HepG2 (cell line): Measurements from ENCODE around the gene HOXD3. TPM values are rescaled to one million over a fixed set of nuclear protein-coding genes. Genes with fewer than 3 reads are reported as not detected.

ENCODE experiments used
- BRCA1 ChIP-seq: sonication (generic); formaldehyde crosslinking; IDR thresholded peaks from 2 replicates; pipeline ENCODE4 v1.4.0; 2020; ENCODE audit warnings: missing genetic modification reagents
- CBX1 ChIP-seq: IDR thresholded peaks from one replicate; pipeline ENCODE4 v1.6.1; 2016; ENCODE audit warnings: antibody characterized with exemption, low read depth
- DMAP1 ChIP-seq: IDR thresholded peaks from 2 replicates; pipeline ENCODE4 v1.6.1; 2016
- EP300 ChIP-seq, 3 experiments: sonication (generic) in 1 of 3; formaldehyde crosslinking in 1 of 3; IDR thresholded peaks; 2 replicates each; pipeline versions ENCODE4 v1.5.1 to v1.6.1; 2011 to 2020; ENCODE audit warnings: low read depth in 2 of 3, low read length in 2 of 3, borderline replicate concordance in 1 of 3, improper control_type of control experiment in 1 of 3, mild to moderate bottlenecking in 1 of 3, missing genetic modification reagents in 1 of 3, moderate library complexity in 1 of 3
- FOXA1 ChIP-seq, 2 experiments: fragments of 450-650 bp in 1 of 2; sonication (generic) in 1 of 2; formaldehyde crosslinking in 1 of 2; IDR thresholded peaks; 2 replicates each; pipeline versions ENCODE4 v1.4.0 to v1.6.1; 2016 to 2020; ENCODE audit warnings: missing genetic modification reagents in 1 of 2
- FOXM1 ChIP-seq: sonication (generic); formaldehyde crosslinking; IDR thresholded peaks from 2 replicates; pipeline ENCODE4 v1.5.0; 2020; ENCODE audit warnings: missing genetic modification reagents
- HDAC6 ChIP-seq: fragments of 200-600 bp; sonication (generic); IDR thresholded peaks from 2 replicates; pipeline ENCODE4 v1.7.0; 2017; ENCODE audit warnings: mild to moderate bottlenecking, antibody characterized with exemption, low read length, low read depth
- HIC2 ChIP-seq: sonication (generic); formaldehyde crosslinking; IDR thresholded peaks from 2 replicates; pipeline ENCODE4 v1.9.0; 2022; ENCODE audit warnings: low read depth, missing genetic modification reagents
- MIER3 ChIP-seq: IDR thresholded peaks from 2 replicates; pipeline ENCODE4 v1.6.1; 2016; ENCODE audit warnings: missing compliant biosample characterization, borderline replicate concordance
- NFE2L2 ChIP-seq: fragments of 150-350 bp; IDR thresholded peaks from 2 replicates; pipeline ENCODE4 v1.6.1; 2014; ENCODE audit warnings: low read length
- U2AF1 ChIP-seq: fragments of 200-400 bp; formaldehyde crosslinking; optimal IDR thresholded peaks from 2 replicates; pipeline ENCODE3; 2017; ENCODE audit warnings: mild to moderate bottlenecking, low read depth, low read length
- USF2 ChIP-seq, 2 experiments: sonication (generic) in 1 of 2; formaldehyde crosslinking in 1 of 2; IDR thresholded peaks; 2 replicates each; pipeline versions ENCODE4 v1.5.1 to v1.6.1; 2011 to 2020; ENCODE audit warnings: borderline replicate concordance in 1 of 2, low read depth in 1 of 2, low read length in 1 of 2, mild to moderate bottlenecking in 1 of 2, missing genetic modification reagents in 1 of 2, moderate library complexity in 1 of 2
- YEATS4 ChIP-seq: sonication (generic); formaldehyde crosslinking; IDR thresholded peaks from 2 replicates; pipeline ENCODE4 v1.4.0; 2020; ENCODE audit warnings: missing genetic modification reagents, borderline replicate concordance
- ZNF142 ChIP-seq: sonication (generic); formaldehyde crosslinking; IDR thresholded peaks from 2 replicates; pipeline ENCODE4 v1.4.0; 2020; ENCODE audit warnings: missing genetic modification reagents
- ZNF343 ChIP-seq: sonication (generic); formaldehyde crosslinking; IDR thresholded peaks from 2 replicates; pipeline ENCODE4 v1.4.0; 2020; ENCODE audit warnings: mild to moderate bottlenecking, missing genetic modification reagents
- ZNF441 ChIP-seq: sonication (generic); formaldehyde crosslinking; IDR thresholded peaks from 2 replicates; pipeline ENCODE4 v1.7.0; 2021; ENCODE audit warnings: missing genetic modification reagents, borderline replicate concordance
- polyA plus RNA-seq, 8 experiments: library from polyadenylated mRNA; depleted of rRNA in 3 of 8; stranded (reverse) in 7 of 8; unstranded in 1 of 8; fragments of >200 nt; fragmentation: Illumina TruSeq in 4 of 8; extraction: Trizol in 4 of 8; gene quantifications; 2 replicates each; pipeline versions ENCODE4 v1.2.1 to v1.2.3, GENCODE V29; 2011 to 2016; ENCODE audit warnings: low read depth in 4 of 8, missing spikeins in 1 of 8, mixed read lengths in 1 of 8; ENCODE audit not compliant: insufficient read depth in 1 of 8
- total RNA-seq, 5 experiments: library from RNA; depleted of rRNA; stranded (reverse); fragments of >200 nt; fragmentation: Illumina TruSeq; extraction: Trizol; gene quantifications; 2 replicates each; pipeline ENCODE4 v1.2.3, GENCODE V29; 2016; ENCODE audit warnings: low read depth in 1 of 5

The HOXD3 gene
- total and polyA plus RNA-seq, 2 of the 13 experiments (the other 11 are each of a cell fraction or from before 2014, with no cell fraction given), result 0.05 to 0.09 TPM

GRCh38 chr2:176187899-176188773, 31.0 kb downstream of the HOXD3 start, which contains the start of gene HOXD1 (continued):
- TF ChIP-seq ZNF142 (CRISPR knock-in tag) (peak; percentile 3; the same call in 1 of the 2 replicates), NFE2L2 (no peak), U2AF1 (peak; percentile 72), HIC2 (CRISPR knock-in tag) (peak; percentile 18; the same call in 1 of the 2 replicates), ZNF441 (CRISPR knock-in tag) (no peak), CBX1 (peak; percentile 29), HDAC6 (no peak), FOXA1 (IDR thresholded peaks at IDR 0.05) (no peak), FOXA1 (CRISPR knock-in tag; IDR thresholded peaks at IDR 0.05) (peak; percentile 75), FOXM1 (CRISPR knock-in tag) (no peak), YEATS4 (CRISPR knock-in tag) (peak; percentile 67; the same call in 1 of the 2 replicates), DMAP1 (CRISPR knock-in tag) (no peak), MIER3 (CRISPR knock-in tag) (peak; percentile 18; the same call in 1 of the 2 replicates), BRCA1 (CRISPR knock-in tag) (peak; percentile 52; the same call in 1 of the 2 replicates), EP300 (IDR thresholded peaks at IDR 0.05; ENCODE audit: low read depth in 2 of 2, low read length in 2 of 2) (peak in 1 of 2 experiments; percentile 17; a peak in 1 of 4 replicates), EP300 (CRISPR knock-in tag; IDR thresholded peaks at IDR 0.05; ENCODE audit: borderline replicate concordance) (no peak), USF2 (IDR thresholded peaks at IDR 0.05; ENCODE audit: low read depth, low read length) (peak; percentile 93), USF2 (CRISPR knock-in tag; IDR thresholded peaks at IDR 0.05; ENCODE audit: borderline replicate concordance) (peak; percentile 76; the same call in 1 of the 2 replicates), ZNF343 (CRISPR knock-in tag) (peak; percentile 61; the same call in 1 of the 2 replicates)
